Stimulated activated effector memory CD8-positive, alpha-beta T cell treated with anti-CD3 and anti-CD28 coated beads, Interleukin-12 subunit alpha, Interleukin-12 subunit beta, amount 100 ng/mL, for 72 hours (primary cell): ENCODE measurements around the gene GMDS.

Experiments used
- ATAC-seq: fragments of 150-1000 bp; cut with Tn5 transposase; 2 replicates; pipeline ENCODE4 v1.10.0; 2021
- DNase-seq, 2 donors: peaks; one replicate each; pipeline ENCODE4 v3.0.0; 2021 to 2022; ENCODE audit warnings: low spot score in 2 of 2
- H3K27ac Mint-ChIP-seq: one replicate; pipeline ENCODE4 v1.8.0; 2022; ENCODE audit warnings: mild to moderate bottlenecking, mixed read lengths
- H3K36me3 Mint-ChIP-seq: one replicate; pipeline ENCODE4 v1.8.0; 2022; ENCODE audit warnings: mild to moderate bottlenecking, mixed read lengths
- H3K4me1 Mint-ChIP-seq: one replicate; pipeline ENCODE4 v1.8.0; 2022; ENCODE audit warnings: mixed read lengths
- H3K4me3 Mint-ChIP-seq: one replicate; pipeline ENCODE4 v1.8.0; 2022; ENCODE audit warnings: mild to moderate bottlenecking, mixed read lengths
- H3K9me3 Mint-ChIP-seq: one replicate; pipeline ENCODE4 v1.8.0; 2022; ENCODE audit warnings: mixed read lengths

GMDS gene

DNA sequence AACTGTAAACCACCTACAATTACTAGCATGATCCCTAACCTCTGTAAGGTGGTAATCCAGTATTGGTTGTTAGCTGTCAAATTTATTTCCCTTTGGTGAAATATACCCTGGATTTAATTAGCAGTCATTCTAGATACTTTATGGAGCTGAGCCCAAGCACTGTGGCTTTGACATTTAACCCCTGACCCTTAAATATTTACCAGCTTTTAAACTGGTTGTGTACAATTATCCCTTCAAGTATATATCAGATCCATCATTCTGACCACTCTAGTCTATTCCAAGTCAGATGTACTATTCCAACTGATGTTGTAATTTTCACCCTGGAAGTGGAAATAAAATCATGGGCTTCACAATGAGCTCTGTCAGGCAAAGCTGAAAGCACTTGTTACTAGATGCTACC, 406.0 kb downstream of the GMDS start:
- DNase-seq (no peak), ATAC-seq (no peak)
- Mint-ChIP-seq H3K36me3 (no peaks in the 10 kb centered on the region), H3K4me3 (no peak overlapping the region), H3K4me1 (no peaks in the 10 kb centered on the region), H3K27ac (no peak overlapping the region), H3K9me3 (no peaks in the 10 kb centered on the region)

DNA sequence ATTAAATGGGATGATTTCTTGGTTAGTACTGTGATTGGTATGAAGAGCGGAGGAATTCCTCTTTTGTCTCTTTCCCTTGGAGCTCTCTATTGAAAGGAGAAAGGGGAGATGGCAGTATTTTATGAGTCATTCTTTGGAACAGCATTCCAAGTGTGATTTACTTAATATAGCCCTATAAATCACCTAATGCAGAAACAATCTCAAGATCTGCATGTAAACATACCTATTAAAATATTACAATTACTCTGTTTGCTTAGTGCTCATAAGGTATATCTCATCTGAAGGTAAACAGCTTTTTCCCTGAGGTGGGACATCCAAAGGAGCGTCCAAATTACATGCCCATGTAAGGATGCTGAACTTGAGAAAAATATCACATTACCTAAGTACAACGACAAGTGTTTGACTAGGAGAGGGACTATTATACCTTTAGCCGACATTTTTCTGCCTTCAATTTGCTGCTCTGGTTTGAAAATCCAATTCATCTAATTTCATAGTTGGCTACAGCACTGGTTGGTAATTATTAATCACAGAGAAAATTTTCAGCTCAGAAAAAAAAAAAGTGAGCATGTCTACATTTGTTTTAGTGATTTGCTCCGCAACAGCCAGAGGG, 406.7 kb downstream of the GMDS start:
- Mint-ChIP-seq H3K4me1 (no peaks in the 10 kb centered on the region), H3K27ac (no peak overlapping the region), H3K9me3 (no peaks in the 10 kb centered on the region), H3K4me3 (no peak overlapping the region), H3K36me3 (no peaks in the 10 kb centered on the region)
- no peak for DNase-seq
- no peak for ATAC-seq

DNA sequence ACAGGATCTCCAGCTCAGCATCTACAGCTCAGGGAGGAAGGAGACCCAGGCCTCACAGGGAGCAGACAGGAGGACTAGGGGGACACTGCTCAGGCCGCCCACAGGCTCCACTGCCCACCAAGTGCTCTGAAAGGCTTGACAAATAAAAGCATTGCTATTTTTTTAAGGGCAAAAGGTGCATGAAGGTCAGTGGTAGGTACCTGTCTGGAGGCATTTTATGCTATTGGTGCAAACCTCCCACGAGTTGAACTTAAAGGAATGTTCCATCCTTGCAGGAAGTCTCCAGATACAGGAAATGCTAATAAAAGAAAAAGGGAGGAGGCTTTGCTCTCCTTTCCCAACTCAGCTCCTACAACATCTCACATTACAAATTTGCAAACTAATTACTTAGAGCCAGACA, 407.6 kb downstream of the GMDS start:
- DNase-seq (no peak), ATAC-seq (no peak)
- Mint-ChIP-seq H3K4me3 (no peak overlapping the region), H3K9me3 (no peaks in the 10 kb centered on the region), H3K27ac (no peak overlapping the region), H3K36me3 (no peaks in the 10 kb centered on the region), H3K4me1 (no peaks in the 10 kb centered on the region)

DNA sequence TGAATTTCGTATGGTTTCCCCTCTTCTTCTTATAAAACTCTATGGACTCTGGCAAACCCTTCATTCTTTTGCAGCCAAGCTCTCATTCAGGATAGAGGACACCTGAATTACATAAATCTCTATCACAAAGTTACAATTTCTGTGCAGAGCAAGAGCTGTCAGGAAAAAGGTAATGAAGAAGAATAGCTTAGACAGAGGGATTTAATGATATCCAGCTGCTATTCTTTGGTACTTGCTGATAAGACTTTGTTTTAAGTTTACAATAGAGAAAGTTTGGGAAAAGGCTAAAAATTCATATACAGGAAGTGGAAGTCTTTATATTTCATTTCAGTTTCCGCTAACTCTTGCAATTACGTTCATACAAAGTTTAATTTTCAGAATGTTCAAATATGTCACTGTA, 408.7 kb downstream of the GMDS start:
- no peaks in the 10 kb centered on the region for H3K36me3 Mint-ChIP-seq
- H3K9me3 Mint-ChIP-seq = no peaks in the 10 kb centered on the region
- no peak overlapping the region for H3K4me3 Mint-ChIP-seq
- no peak overlapping the region for H3K27ac Mint-ChIP-seq
- no peaks in the 10 kb centered on the region for H3K4me1 Mint-ChIP-seq
- DNase-seq (no peak), ATAC-seq (no peak)

DNA sequence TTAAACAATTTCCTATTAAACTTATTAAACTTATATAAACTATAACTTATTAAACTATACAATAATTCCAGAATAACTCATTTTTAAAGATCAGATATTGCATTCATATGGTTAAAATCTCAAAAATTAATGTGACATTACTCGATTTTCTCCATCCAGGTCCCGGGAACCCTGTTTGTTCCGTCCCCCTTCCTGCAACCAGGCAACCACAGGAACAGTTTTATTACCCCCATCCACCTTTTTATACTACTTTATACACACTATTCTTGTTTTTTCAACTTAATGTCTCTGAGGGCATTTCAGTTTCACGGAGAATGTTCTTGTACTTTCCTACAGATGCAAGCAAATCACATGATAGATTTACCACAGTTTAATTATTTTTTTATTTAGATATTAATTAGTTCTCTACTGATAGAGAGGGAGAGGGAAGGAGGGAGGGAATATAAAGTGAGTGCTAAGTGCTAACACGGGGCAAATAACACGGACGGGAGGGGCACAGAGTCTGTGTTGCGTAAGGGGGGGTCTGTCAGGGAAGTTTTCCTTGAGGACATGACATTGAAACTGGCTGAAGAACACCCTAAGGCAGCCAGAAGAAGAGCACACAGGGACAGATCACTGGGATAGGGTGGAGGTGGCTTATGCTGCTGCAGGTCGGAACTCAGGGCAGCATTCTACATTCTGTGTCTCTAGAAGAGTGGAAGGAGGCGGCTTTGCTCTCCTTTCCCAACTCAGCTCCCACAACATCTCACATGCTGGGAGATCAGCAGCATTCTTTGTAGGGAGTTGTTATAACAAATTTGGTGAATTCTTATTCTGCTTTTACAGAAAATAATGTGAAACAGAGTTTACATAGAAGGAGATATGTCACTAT, 410.5 kb downstream of the GMDS start:
- Mint-ChIP-seq H3K27ac (no peak overlapping the region), H3K4me1 (no peaks in the 10 kb centered on the region)
- ATAC-seq = no peak

DNA sequence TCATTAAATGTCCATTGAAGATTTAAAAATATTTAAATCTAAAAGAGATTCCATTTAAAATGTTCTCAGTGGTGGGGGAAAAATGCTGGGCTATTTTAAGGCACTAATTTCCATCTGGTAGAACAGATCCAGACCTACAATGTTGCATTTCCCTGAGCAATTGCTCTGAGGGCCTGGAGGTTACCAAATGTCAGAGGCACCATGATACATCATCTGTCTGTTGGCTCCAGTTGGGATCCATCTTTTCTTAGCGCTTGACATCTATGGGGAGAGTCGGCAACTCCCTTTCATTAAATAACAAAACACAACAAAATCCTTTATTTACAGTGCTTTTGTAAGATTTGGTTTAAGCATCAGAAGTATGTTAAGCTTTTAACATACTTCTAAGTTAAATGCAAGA, 411.2 kb downstream of the GMDS start:
- no peak for DNase-seq
- Mint-ChIP-seq H3K9me3 (peaks cover 3% of the 10 kb centered on the region), H3K4me3 (no peak overlapping the region), H3K4me1 (no peaks in the 10 kb centered on the region), H3K27ac (no peak overlapping the region), H3K36me3 (no peaks in the 10 kb centered on the region)
- ATAC-seq = no peak

More for the DNA sequence above, 410.5 kb downstream of the GMDS start:
- DNase-seq = no peak
- no peaks in the 10 kb centered on the region for H3K36me3 Mint-ChIP-seq
- H3K9me3 Mint-ChIP-seq = peaks cover 3% of the 10 kb centered on the region
- H3K4me3 Mint-ChIP-seq = no peak overlapping the region

DNA sequence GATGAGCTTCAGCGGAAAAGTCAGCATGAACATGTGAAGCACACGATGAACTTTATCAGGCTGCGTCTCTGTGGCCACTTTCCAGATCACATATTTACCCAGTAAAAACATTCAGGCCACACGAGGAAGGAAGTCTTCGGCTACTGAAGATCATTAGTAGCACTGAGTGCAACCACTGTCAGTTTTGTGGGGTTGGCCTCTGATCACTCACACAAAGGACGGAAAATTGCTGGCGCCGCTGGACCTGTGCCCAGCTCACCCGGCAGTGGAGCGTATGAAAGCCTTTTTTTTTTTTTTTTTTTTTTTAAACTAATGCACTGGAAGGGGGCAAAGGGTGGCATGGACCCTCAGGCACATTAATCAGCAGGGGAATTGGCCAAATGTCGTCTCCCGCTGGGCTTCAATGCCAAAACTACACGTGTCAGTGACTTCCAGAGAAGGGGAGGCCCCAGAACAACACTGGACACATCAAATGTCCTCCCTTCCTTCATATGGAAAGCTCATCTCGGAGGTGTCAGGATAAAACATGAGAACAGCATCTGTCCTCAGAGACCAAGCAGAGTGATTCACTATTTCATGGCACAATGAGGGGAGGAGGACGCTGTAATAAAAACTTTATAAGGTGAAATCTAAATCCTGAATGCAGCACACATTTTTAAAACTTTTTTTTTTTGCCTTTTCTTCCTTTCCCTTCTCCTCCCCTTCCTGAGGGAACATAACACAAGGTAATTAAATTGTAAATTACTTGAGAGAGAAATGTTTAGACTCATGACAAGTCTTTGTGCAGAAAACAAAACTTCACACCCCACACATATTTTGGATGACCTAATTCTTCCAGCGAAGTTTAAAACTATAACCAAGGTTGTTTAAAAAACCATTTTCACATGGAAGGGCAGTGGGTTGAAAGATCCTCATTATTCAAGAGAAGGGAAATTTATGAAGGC, 412.3 kb downstream of the GMDS start:
- DNase-seq (no peak), ATAC-seq (no peak)
- Mint-ChIP-seq H3K36me3 (no peaks in the 10 kb centered on the region), H3K9me3 (peaks cover 9% of the 10 kb centered on the region), H3K27ac (no peak overlapping the region), H3K4me3 (no peak overlapping the region), H3K4me1 (no peaks in the 10 kb centered on the region)

DNA sequence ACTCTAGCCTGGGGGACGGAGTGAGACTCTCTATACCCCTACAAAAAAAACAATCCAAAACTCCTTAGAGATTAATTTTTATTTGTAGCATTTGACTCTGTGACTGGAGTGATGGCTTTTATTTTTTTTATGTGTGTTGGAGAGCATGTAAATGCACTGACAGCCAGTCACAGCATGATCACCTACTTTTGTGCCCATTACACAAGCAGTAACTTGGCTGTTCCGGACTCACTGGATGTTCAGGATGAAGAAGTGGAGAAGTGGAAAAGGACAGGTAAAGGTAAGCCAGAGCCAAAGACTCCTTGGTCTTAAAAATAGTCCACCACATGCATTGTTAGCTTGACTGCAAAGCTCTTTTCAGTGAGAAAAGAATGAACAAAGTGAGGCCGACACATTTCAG, 413.0 kb downstream of the GMDS start:
- no peak for ATAC-seq
- Mint-ChIP-seq H3K4me1 (no peaks in the 10 kb centered on the region), H3K9me3 (peaks cover 14% of the 10 kb centered on the region), H3K36me3 (no peaks in the 10 kb centered on the region), H3K27ac (no peak overlapping the region), H3K4me3 (no peak overlapping the region)
- no peak for DNase-seq

GRCh38 chr6:1827984-1828793, 417.2 kb downstream of the GMDS start:
- Mint-ChIP-seq H3K9me3 (peaks cover 14% of the 10 kb centered on the region), H3K4me1 (peaks cover 12% of the 10 kb centered on the region), H3K27ac (no peak overlapping the region), H3K4me3 (no peak overlapping the region), H3K36me3 (no peaks in the 10 kb centered on the region)
- no peak for ATAC-seq
- no peak for DNase-seq

- Mint-ChIP-seq H3K36me3 (no peaks in the 10 kb centered on the region), H3K4me3 (no peak overlapping the region), H3K27ac (no peak overlapping the region), H3K9me3 (peaks cover 14% of the 10 kb centered on the region), H3K4me1 (peaks cover 12% of the 10 kb centered on the region)
- DNase-seq = no peak
- no peak for ATAC-seq
These were observed 419.5 kb downstream of the GMDS start for GRCh38 chr6:1825926-1826325.

DNA sequence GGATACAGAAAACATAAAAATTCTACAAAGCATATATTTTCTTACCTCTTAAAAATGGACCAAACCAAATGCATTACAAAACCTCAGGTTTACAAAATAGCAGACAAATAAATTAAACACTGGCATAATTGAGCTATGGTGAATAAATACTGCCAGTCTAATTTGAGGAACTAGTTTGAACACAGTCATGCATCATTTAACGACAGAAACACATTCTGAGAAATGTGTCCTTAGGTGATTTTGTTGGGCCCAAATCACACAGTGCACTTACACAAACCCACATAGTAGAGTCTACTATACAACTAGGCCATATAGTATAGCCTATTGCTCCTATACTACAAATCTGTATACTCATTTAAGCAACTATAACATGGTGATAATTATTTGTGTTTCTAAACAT, 420.1 kb downstream of the GMDS start:
- Mint-ChIP-seq H3K36me3 (no peaks in the 10 kb centered on the region), H3K4me1 (peaks cover 12% of the 10 kb centered on the region), H3K9me3 (peaks cover 13% of the 10 kb centered on the region), H3K4me3 (no peak overlapping the region), H3K27ac (no peak overlapping the region)
- ATAC-seq (no peak), DNase-seq (no peak)

GRCh38 chr6:1821513-1822183, 423.8 kb downstream of the GMDS start:
- Mint-ChIP-seq H3K4me1 (peaks cover 12% of the 10 kb centered on the region), H3K36me3 (no peaks in the 10 kb centered on the region), H3K27ac (no peak overlapping the region), H3K9me3 (no peaks in the 10 kb centered on the region), H3K4me3 (no peak overlapping the region)
- ATAC-seq (no peak), DNase-seq (no peak)

- ATAC-seq (no peak), DNase-seq (no peak)
- peaks cover 12% of the 10 kb centered on the region for H3K4me1 Mint-ChIP-seq
- no peak overlapping the region for H3K4me3 Mint-ChIP-seq
- H3K27ac Mint-ChIP-seq = no peak overlapping the region
- H3K9me3 Mint-ChIP-seq = no peaks in the 10 kb centered on the region
- no peaks in the 10 kb centered on the region for H3K36me3 Mint-ChIP-seq
These were observed 424.3 kb downstream of the GMDS start for GRCh38 chr6:1821164-1821512.

- no peak for ATAC-seq
- H3K9me3 Mint-ChIP-seq = no peaks in the 10 kb centered on the region
These were observed 424.7 kb downstream of the GMDS start for GRCh38 chr6:1820714-1821113.

More at GRCh38 chr6:1820714-1821113, 424.7 kb downstream of the GMDS start:
- H3K27ac Mint-ChIP-seq = no peak overlapping the region
- peaks cover 12% of the 10 kb centered on the region for H3K4me1 Mint-ChIP-seq
- no peak for DNase-seq
- H3K36me3 Mint-ChIP-seq = no peaks in the 10 kb centered on the region
- H3K4me3 Mint-ChIP-seq = no peak overlapping the region
